Gastroesophageal sphincter (tissue), 3 donors: ENCODE measurements around the gene FOXRED2.

Experiments used
- CTCF ChIP-seq, 4 experiments: fragments of 200-600 bp in 2 of 4; fragments of 450-650 bp in 2 of 4; sonication (generic) in 1 of 4; IDR thresholded peaks; one replicate each; pipeline ENCODE4 v1.5.1; 2017 to 2019; ENCODE audit warnings: antibody characterized with exemption in 4 of 4, mild to moderate bottlenecking in 2 of 4, moderate library complexity in 2 of 4
- POLR2A ChIP-seq, 2 donors: fragments of 450-650 bp; IDR thresholded peaks; one replicate each; pipeline ENCODE4 v1.6.1; 2017; ENCODE audit warnings: antibody characterized with exemption in 2 of 2, mild to moderate bottlenecking in 2 of 2, moderate library complexity in 1 of 2

GRCh38 chr22:36445158-36445668 lies 61.6 kb downstream of the FOXRED2 start:
- TF ChIP-seq CTCF (IDR thresholded peaks at IDR 0.05) (no peak), POLR2A (IDR thresholded peaks at IDR 0.05) (no peak)
